Keratinocyte (primary cell): ENCODE measurements around the gene EXOC3.

Source experiments
- CTCF ChIP-seq, 3 experiments: IDR thresholded peaks in 1 of 3; conservative IDR thresholded peaks in 1 of 3; optimal IDR thresholded peaks in 1 of 3; 2 replicates in 2 of 3; 3 replicates in 1 of 3; pipeline versions ENCODE3 to v1.5.1; 2011; ENCODE audit warnings: low read length in 3 of 3, mild to moderate bottlenecking in 3 of 3, moderate library complexity in 2 of 3, control low read depth in 1 of 3, inconsistent platforms in 1 of 3; ENCODE audit not compliant: insufficient read depth in 2 of 3; ENCODE audit errors: extremely low read depth in 1 of 3
- EZH2 ChIP-seq: IDR thresholded peaks from one replicate; pipeline ENCODE4 v1.6.1; 2012; ENCODE audit warnings: inconsistent platforms, mild to moderate bottlenecking, low read length, moderate library complexity

DNA sequence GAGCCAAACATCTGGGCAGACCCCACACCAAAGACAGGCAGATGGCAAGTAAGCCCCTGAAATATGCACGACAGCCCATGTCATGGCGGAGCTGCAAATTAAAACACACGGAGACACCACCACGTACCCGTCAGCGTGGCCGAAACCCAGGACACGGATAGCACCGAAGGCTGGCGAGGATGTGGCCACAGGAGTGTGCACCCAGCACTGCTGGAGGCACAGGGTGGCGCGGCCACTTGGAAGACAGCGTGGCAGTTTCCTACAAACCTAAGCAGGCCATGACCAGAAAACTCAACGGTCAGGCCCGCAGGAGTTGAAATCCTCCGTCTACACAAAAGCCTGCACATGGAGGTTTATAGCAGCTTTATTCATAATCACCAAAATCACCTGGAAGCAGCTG, 68.5 kb downstream of the EXOC3 start:
- no peak for TF ChIP-seq CTCF (optimal IDR thresholded peaks at IDR 0.05 in 1 of 3, IDR thresholded peaks at IDR 0.05 in 1 of 3, conservative IDR thresholded peaks at IDR 0.05 in 1 of 3; ENCODE audit: extremely low read depth in 1 of 3, insufficient read depth in 2 of 3, low read length in 3 of 3)
- no peak for TF ChIP-seq EZH2
